Measurements from ENCODE around the gene OR2S2.
"Not testable (repeated sequence)": the region's sequence is repeated elsewhere in the genome, so short reads cannot be mapped to it uniquely, and the experiment has no call there.

The OR2S2 gene

DNA sequence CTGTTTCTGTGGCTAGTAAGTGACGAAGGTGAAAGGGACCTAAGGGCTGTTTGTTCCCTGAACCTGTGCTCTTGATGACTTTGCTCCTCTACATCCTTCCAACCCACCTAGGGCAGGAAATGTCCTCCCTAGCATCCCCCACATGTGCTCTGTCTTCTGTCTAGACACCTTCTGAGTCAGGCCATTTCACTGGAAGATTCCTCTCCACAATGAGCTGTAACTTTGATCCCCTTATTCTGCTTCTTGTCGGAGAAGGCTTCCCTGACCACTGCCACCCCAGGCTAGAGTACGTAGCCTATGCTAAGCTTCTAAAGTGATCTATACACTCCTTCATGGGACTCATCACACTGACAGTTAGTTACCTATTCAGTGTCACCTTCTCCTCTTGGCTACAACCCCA, 27.0 kb downstream of the OR2S2 start:
- no peak for DNase-seq

GRCh38 chr9:35930521-35930920, 27.4 kb downstream of the OR2S2 start:
- DNase-seq, result no peak

DNA sequence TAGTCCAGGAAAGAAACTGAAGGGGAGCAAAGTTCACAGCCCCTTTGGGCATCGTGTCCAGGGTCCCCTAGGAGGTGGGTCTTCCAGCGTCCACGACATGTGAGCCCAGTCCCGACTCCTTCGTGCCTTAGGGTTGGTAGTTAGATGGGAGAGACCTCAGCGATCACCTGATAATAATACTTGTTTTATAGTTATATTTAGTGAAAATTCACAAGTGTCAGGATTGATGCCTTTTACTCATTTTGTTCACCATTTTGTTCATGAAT, 28.6 kb downstream of the OR2S2 start:
- DNase-seq, result no peak

GRCh38 chr9:35928591-35929452, 29.1 kb downstream of the OR2S2 start:
- no peak for DNase-seq

DNA sequence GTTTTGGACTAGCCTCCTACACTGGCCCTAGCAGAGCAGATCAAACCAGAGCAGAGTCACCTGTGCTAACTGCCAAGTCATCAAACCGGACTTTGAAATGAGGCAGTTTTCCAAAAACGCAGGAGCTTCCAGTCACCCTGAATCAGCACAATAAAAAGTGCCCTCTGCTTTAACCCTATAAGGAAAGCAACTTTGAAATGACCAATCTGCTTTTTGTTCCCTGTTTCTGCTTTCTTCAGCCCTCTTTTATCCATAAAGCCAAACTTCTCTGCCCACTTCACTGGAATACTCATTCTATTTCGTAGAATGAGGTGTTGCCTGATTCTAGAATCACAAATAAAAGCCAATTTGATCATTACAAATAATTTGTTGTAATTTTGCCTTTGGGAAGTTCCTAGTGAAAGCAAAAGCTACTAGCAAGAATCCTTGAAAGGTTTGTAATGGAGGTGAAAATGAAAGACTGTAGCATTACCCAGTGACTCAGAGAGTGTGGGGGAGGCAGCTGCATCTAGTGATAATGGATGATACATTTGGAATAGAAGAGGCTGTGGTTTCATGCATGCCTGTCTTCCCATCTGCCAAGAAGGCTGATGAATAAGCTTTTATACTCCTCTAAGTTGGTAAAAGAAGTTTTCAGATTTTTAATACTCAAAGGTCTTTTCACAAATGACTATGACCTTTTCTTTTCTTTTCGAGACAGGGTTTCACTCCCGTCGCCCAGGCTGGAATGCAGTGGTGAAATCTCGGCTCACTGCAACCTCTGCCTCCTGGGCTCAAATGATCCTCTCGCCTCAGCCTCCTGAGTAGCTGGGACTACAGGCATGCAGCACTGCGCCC, 33.8 kb downstream of the OR2S2 start:
- no peak for DNase-seq

GRCh38 chr9:35923598-35923926, 34.4 kb downstream of the OR2S2 start:
- no peak for DNase-seq

GRCh38 chr9:35920051-35920620, 37.8 kb downstream of the OR2S2 start:
- DNase-seq, result no peak

DNA sequence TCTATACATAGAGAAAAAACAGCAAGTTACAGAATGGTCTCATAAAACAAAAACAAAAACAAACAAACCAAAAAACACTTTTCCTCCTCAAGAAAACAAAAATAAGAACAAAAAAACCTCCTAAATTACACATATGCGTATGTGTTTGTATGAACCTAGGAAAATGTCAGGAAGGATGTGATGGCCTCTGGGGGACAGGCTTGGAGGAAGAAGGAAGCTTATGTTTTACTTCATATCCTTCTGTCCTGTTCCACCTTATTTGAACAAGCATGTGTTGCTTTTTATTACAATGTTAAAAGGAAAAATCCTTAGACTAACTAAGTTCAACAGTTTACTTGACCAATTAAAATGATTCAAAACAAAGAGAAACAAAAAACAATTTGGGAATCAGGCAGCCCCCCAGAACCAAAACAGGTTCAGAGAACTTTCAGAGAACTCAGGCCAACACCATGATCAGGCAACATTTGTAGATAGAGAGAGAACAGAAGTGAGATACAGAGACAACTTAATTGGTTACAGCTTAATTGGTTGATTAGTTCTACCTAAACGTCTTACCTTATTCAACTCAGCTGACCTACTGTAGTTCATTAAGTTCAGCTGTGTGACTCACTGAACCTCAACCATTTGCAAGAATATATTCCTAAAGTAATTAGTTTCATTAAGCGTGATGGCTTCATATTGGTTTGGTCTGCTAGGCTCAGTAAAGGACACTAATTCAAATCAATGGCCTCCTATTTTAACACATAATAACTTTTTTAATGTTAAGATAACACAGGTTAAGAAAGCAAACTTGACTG, 38.5 kb downstream of the OR2S2 start:
- no peak for DNase-seq

DNA sequence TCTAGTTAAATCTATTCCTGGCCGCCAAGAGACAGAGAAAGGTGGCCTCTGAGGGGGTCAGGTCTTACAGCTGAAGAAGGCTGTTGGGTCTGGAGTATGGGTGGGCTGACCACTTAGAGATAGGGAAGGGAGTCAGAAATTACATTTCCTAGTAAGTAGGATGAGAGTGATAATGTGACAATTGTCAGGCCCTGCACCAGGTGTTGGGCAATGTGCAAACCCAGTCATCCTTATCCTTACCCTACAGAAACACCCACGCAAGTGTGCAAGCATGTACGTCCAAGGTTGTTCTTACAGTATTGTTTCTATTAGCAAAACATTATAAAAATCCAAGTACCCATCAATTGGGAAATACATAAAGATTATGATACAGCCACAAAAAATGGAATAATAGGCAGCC, 39.2 kb downstream of the OR2S2 start:
- DNase-seq, result no peak

DNA sequence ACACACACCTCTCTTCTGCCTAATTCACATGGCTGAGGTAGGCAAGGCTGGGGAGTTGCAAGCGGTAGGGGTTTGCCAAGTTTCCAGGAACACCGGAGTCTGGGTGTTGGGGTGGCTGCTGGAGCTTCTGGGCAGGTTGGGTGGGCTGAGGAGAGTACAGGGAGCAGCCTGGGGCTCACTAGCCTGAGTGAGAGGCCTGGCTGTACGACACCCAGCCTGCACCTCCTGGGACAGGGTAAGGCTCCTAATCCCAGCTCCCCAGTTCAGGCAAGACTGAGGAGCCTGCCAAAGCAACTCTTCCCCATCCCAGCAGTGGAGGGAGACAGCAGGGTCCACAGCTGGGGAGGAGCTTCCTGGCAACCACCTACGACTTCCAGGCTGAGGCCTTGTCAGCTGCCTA, 40.7 kb downstream of the OR2S2 start:
- DNase-seq, result no peak

DNA sequence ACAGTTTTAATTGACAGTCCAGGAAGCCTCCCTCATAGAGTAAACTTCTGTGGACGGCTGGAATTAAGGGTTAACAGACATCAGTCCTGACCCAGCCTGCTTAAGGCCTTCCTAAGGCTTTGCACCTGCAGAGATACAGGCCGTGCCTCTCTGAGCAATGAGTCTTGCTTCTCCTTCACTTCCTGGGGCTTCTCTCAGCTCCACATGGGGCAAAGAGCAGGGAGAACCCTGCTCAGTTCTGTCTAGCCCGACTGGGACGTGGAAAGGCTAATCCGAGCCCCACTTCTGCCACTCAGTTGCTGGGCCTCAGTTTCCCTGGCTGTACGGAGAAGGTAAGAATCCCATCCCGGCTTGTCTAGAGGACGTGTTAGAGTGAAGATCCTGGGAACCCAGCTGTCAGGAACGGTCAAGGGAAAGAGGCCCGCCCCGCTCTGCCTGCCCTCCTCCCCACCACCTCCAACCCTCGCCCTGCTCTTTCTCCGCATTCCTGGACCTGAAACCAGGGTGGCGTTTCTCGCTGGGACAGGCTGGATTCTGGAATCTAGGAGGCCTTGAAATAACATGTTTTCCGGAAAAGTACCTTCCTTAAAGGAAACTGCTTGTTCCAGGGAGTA, 42.2 kb downstream of the OR2S2 start:
- no peak for DNase-seq

GRCh38 chr9:35914301-35914807, 43.6 kb downstream of the OR2S2 start:
- DNase-seq, result no peak

GRCh38 chr9:35913429-35913828, 44.5 kb downstream of the OR2S2 start:
- not testable (repeated sequence) for DNase-seq

DNA sequence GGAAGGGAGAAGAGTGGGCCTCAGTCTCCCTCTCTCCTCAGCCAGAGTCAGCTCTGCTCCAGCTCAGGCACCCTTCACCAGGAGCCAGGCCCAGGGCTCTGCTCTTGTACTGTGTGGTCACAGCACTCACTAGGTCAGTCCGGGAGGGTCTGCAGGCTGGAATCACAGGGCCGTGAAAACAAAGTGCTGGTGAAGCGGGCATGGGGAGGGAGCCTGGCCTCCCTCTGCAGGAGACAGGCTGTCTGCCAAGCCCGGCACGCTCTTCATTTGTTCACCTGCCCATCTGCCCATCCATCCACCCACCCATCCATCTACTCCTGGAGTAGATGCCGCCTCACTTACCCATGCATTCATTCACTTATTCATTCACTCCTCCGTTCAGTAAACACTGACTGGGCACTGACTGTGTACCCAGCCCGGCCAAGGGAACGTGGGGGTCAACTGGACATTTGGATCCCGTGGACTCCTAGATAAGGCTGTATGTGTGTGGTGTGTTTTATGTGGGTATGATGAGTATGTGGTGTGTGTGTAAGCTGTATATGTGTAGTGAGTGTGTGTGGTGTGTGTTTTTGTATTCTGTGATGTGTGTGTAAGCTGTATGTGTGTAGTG, 45.1 kb downstream of the OR2S2 start:
- DNase-seq, result no peak

GRCh38 chr9:35911690-35912089, 46.3 kb downstream of the OR2S2 start:
- no peak for DNase-seq

DNA sequence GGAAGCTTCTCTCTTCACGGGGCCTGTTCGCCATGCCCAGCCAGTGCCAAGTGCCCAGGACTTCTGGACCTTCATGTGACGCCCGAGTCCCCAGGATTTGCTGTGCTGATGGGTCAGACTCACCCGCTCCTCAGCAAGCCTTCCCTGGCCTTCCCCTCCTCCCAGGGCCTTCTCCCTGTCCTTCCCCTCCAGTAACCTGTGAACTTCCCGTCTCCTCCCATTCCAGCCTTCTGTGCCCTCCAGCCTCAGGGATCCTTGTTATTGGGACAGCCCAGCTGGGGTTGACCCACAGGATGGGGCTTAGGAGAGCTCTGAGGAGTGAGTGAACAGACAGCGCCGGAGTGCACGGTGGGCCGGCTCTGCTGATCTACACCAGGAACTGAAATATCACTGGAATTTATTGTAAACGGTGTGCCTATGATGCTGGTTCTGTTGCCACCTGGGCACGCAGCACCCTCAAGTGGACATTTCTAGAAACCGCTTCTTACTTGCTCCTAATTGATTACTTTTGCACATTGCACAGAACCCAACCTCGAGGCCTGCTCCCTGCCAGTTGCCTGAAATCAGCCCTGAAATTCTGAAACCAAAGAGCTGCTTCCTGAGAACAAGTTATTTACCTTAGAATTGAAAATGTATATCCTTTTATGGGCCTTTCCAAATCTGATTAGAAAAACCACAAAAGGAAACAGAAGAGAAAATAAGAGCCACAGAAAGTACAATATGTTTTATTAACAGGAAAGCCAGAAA, 47.2 kb downstream of the OR2S2 start:
- no peak for DNase-seq

DNA sequence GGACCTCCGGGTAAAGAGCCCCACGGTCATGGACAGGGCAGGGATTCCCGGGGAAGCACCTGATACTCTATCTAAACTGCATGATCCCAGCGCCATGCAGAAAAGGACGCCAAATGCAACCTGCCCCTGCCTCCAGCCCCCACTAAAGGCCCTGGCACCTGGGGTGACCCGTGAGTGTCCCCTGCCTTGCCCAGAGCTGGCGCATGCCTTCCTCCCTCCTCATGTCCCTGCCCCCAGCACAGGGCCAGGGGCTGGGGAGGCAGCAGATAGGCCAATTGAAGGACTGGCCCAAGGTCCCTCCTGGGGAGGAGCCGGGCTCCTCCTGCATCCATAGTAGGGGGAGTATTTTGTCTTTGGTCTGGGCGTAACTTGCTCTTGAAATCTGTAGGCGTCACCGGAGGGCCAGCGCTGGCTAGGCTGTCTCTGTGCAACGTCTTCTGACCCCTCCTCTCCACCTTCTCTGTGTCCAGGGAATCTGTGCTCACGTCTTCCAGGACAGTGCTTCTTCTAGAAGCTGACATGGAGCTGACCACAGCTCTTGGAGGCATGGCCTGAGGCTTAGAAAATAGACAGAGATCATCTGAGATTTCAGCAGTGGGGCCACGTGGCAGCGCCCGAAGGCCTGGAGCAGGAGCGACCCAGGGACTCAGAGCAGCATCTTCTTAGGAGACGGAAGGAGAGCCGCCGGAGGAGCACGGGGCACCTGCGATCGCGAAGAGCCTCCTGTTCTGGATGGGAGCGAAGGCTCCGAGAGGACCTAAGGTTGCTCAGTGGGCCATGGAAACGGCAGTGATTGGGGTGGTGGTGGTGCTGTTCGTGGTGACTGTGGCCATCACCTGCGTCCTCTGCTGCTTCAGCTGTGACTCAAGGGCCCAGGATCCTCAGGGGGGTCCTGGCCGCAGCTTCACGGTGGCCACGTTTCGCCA, 48.0 kb downstream of the OR2S2 start:
- no peak for DNase-seq

GRCh38 chr9:35909274-35909673, 48.7 kb downstream of the OR2S2 start, which contains the start of gene SPAAR:
Gene SPAAR (plus strand): TSS chr9:35909490. CDS start chr9:35910464, 974 bp downstream.
- no peak for DNase-seq

GRCh38 chr9:35908504-35909125, 49.3 kb downstream of the OR2S2 start:
- no peak for DNase-seq

Measured in cortex of kidney (tissue), 1 donor.